Fibroblast of lung (primary cell): ENCODE data around the gene FAAP20. TPM values are rescaled to one million over a fixed set of nuclear protein-coding genes. Genes with fewer than 3 reads are reported as not detected.
"Not testable (repeated sequence)": the region's sequence is repeated elsewhere in the genome, so short reads cannot be mapped to it uniquely, and the experiment has no call there.

Experiments used
- DNase-seq, 2 donors: peaks; one replicate each; pipeline versions ENCODE4 v3.0.0 to v3.0.0-alpha.2; 2010; ENCODE audit warnings: low read depth in 2 of 2
- H2AFZ ChIP-seq: 2 replicates; pipeline ENCODE4 v1.5.1; 2012; ENCODE audit warnings: low read length, control low read depth, inconsistent platforms
- H3K27ac ChIP-seq: 2 replicates; pipeline ENCODE4 v1.5.1; 2011; ENCODE audit warnings: low read length, control low read depth; ENCODE audit not compliant: insufficient read depth
- H3K27me3 ChIP-seq: 2 replicates; pipeline ENCODE4 v1.5.1; 2011; ENCODE audit warnings: mild to moderate bottlenecking, low read length; ENCODE audit not compliant: control insufficient read depth, insufficient read depth
- H3K36me3 ChIP-seq: 2 replicates; pipeline ENCODE4 v1.5.1; 2011; ENCODE audit warnings: low read length; ENCODE audit not compliant: control insufficient read depth, insufficient read depth
- H3K4me1 ChIP-seq: 2 replicates; pipeline ENCODE4 v1.5.1; 2011; ENCODE audit warnings: low read length; ENCODE audit not compliant: control insufficient read depth, insufficient read depth; ENCODE audit errors: extremely low read depth
- H3K4me2 ChIP-seq: 2 replicates; pipeline ENCODE4 v1.5.1; 2011; ENCODE audit warnings: low read length, control low read depth; ENCODE audit not compliant: insufficient read depth; ENCODE audit errors: extremely low read depth
- H3K4me3 ChIP-seq, 4 experiments: fragments of 200-600 bp in 1 of 4; sonication (generic) in 1 of 4; replicated peaks in 1 of 4; 2 replicates each; pipeline ENCODE4 v1.5.1; 2011 to 2016; ENCODE audit warnings: low read length in 4 of 4, low read depth in 3 of 4, mild to moderate bottlenecking in 3 of 4, control low read depth in 2 of 4, inconsistent platforms in 1 of 4, mixed read lengths in 1 of 4; ENCODE audit not compliant: insufficient read depth in 1 of 4; ENCODE audit errors: control extremely low read depth in 1 of 4
- H3K79me2 ChIP-seq: 2 replicates; pipeline ENCODE4 v1.5.1; 2012; ENCODE audit warnings: mild to moderate bottlenecking, low read length, inconsistent platforms; ENCODE audit not compliant: control insufficient read depth, insufficient read depth
- H3K9ac ChIP-seq: 2 replicates; pipeline ENCODE4 v1.5.1; 2011; ENCODE audit warnings: mild to moderate bottlenecking, low read length, control low read depth; ENCODE audit not compliant: insufficient read depth
- H3K9me3 ChIP-seq: 2 replicates; pipeline ENCODE4 v1.5.1; 2012; ENCODE audit warnings: low read depth, low read length; ENCODE audit not compliant: control insufficient read depth, insufficient read depth
- H4K20me1 ChIP-seq: 2 replicates; pipeline ENCODE4 v1.5.1; 2011; ENCODE audit warnings: low read length; ENCODE audit not compliant: control insufficient read depth, insufficient read depth; ENCODE audit errors: extremely low read depth
- CTCF ChIP-seq, 2 donors: IDR thresholded peaks in 1 of 2; conservative IDR thresholded peaks in 1 of 2; 1 replicate in 1 of 2; 2 replicates in 1 of 2; pipeline ENCODE4 v1.5.1; 2011 to 2012; ENCODE audit warnings: low read length in 2 of 2, control low read depth in 1 of 2, inconsistent platforms in 1 of 2, low read depth in 1 of 2, mild to moderate bottlenecking in 1 of 2
- EZH2 ChIP-seq: IDR thresholded peaks from 2 replicates; pipeline ENCODE4 v1.5.1; 2012; ENCODE audit warnings: low read length, control low read depth, mild to moderate bottlenecking; ENCODE audit errors: missing control alignments
- polyA plus RNA-seq, 2 donors: library from polyadenylated mRNA; depleted of rRNA in 1 of 2; stranded (reverse) in 1 of 2; unstranded in 1 of 2; fragments of >200 nt; gene quantifications; 2 replicates each; pipeline ENCODE4 v1.2.1, GENCODE V29; 2011 to 2012; ENCODE audit warnings: missing spikeins in 1 of 2
- total RNA-seq: library from RNA; depleted of rRNA; stranded (reverse); fragments of >200 nt; gene quantifications from 2 replicates; pipeline ENCODE4 v1.2.1, GENCODE V29; 2014

Gene FAAP20
- total and polyA plus RNA-seq, 2 donors (not counting 1 experiment from before 2014, with no cell fraction given) = 8.2 to 21.5 TPM

- H3K9me3 ChIP-seq = no peaks in the 10 kb centered on the region
- H3K4me3 ChIP-seq = no peak overlapping the region
- no peak overlapping the region for H3K27ac ChIP-seq
- H3K9ac ChIP-seq = no peak overlapping the region
- peak in 1 of 2 donors; percentile 22 for DNase-seq
- H3K36me3 ChIP-seq = no peaks in the 10 kb centered on the region
- TF ChIP-seq EZH2 (no peak), CTCF (conservative IDR thresholded peaks at IDR 0.05 in 1 of 2, IDR thresholded peaks at IDR 0.05 in 1 of 2; ENCODE audit: low read depth in 1 of 2, low read length in 2 of 2) (no peak)
- H2AFZ ChIP-seq = no peak overlapping the region
- H3K27me3 ChIP-seq = no peaks in the 10 kb centered on the region
- H3K4me2 ChIP-seq = no peak overlapping the region
- no peaks in the 10 kb centered on the region for H3K79me2 ChIP-seq
- H3K4me1 ChIP-seq = no peaks in the 10 kb centered on the region
- no peaks in the 10 kb centered on the region for H4K20me1 ChIP-seq
These were observed 43.3 kb downstream of the FAAP20 start for GRCh38 chr1:2151252-2151651.

GRCh38 chr1:2150801-2151200, 43.8 kb downstream of the FAAP20 start:
- Histone ChIP-seq H3K27ac (no peak overlapping the region), H3K27me3 (no peaks in the 10 kb centered on the region), H3K36me3 (no peaks in the 10 kb centered on the region), H3K4me1 (no peaks in the 10 kb centered on the region), H2AFZ (no peak overlapping the region), H3K9ac (no peak overlapping the region), H3K4me3 (no peak overlapping the region), H3K9me3 (no peaks in the 10 kb centered on the region), H3K4me2 (no peak overlapping the region), H3K79me2 (no peaks in the 10 kb centered on the region), H4K20me1 (no peaks in the 10 kb centered on the region)
- TF ChIP-seq EZH2 = no peak
- TF ChIP-seq CTCF (conservative IDR thresholded peaks at IDR 0.05 in 1 of 2, IDR thresholded peaks at IDR 0.05 in 1 of 2; ENCODE audit: low read depth in 1 of 2, low read length in 2 of 2) = no peak
- no peak for DNase-seq

GRCh38 chr1:2148691-2149090, 45.9 kb downstream of the FAAP20 start:
- no peak overlapping the region for H3K27ac ChIP-seq
- no peaks in the 10 kb centered on the region for H3K4me1 ChIP-seq
- no peaks in the 10 kb centered on the region for H3K27me3 ChIP-seq
- H3K36me3 ChIP-seq = no peaks in the 10 kb centered on the region
- TF ChIP-seq CTCF (conservative IDR thresholded peaks at IDR 0.05 in 1 of 2, IDR thresholded peaks at IDR 0.05 in 1 of 2; ENCODE audit: low read depth in 1 of 2, low read length in 2 of 2) = no peak
- TF ChIP-seq EZH2 = no peak
- no peak overlapping the region for H3K4me2 ChIP-seq
- no peak overlapping the region for H3K9ac ChIP-seq
- no peak overlapping the region for H2AFZ ChIP-seq
- DNase-seq = no peak
- H3K79me2 ChIP-seq = no peaks in the 10 kb centered on the region
- no peak overlapping the region for H3K4me3 ChIP-seq
- no peaks in the 10 kb centered on the region for H4K20me1 ChIP-seq
- H3K9me3 ChIP-seq = no peaks in the 10 kb centered on the region

- H3K79me2 ChIP-seq, H2AFZ ChIP-seq, H3K4me2 ChIP-seq, H3K27me3 ChIP-seq, H3K4me1 ChIP-seq, H3K27ac ChIP-seq, H3K36me3 ChIP-seq, H3K9ac ChIP-seq, H3K9me3 ChIP-seq, H3K4me3 ChIP-seq, DNase-seq, H4K20me1 ChIP-seq: not testable (repeated sequence)
These were observed 46.7 kb downstream of the FAAP20 start for GRCh38 chr1:2147869-2148268.
